Endothelial cell of umbilical vein (primary cell): ENCODE data around the gene FIGLA. TPM values are rescaled to one million over a fixed set of nuclear protein-coding genes. Genes with fewer than 3 reads are reported as not detected.

Source experiments
- BruUV-seq: library from RNA; stranded (reverse); fragments of 400-500 nt; replicated peaks from 2 replicates; lab custom pipeline; 2021; lab: Mats Ljungman, UMichigan
- CTCF ChIA-PET: fragments of 300-600, 350-600 bp; sonication (Branson Sonifier 250); formaldehyde crosslinking; loops from one replicate; lab custom pipeline; 2021; ENCODE audit warnings: antibody characterized with exemption, inconsistent platforms; lab: Charles Lee
- POLR2A ChIA-PET: fragments of 300-600, 350-600 bp; sonication (Branson Sonifier 250); formaldehyde crosslinking; loops from one replicate; lab custom pipeline; 2021; ENCODE audit warnings: antibody characterized with exemption, inconsistent platforms; lab: Charles Lee
- DNase-seq: peaks from one replicate; pipeline ENCODE4 v3.0.0-alpha.2; 2011; ENCODE audit warnings: low read depth, low spot score
- FAIRE-seq: peaks from 2 replicates; lab custom pipeline; 2011; peaks lifted over from hg19 to GRCh38; lab: Jason Lieb, UNC
- H2AFZ ChIP-seq: 2 replicates; pipeline ENCODE4 v1.6.0; 2012; ENCODE audit warnings: low read depth, low read length, control low read depth, inconsistent platforms
- H3K27ac ChIP-seq: 2 replicates; pipeline ENCODE4 v1.5.1; 2011; ENCODE audit warnings: low read depth, mild to moderate bottlenecking, control low read depth, low read length, moderate library complexity; ENCODE audit not compliant: insufficient read depth
- H3K27me3 ChIP-seq, 2 experiments: 2 replicates each; pipeline versions ENCODE4 v1.6.0 to v1.6.1; 2011; ENCODE audit warnings: low read length in 2 of 2, mixed read lengths in 1 of 2; ENCODE audit not compliant: control insufficient read depth in 2 of 2, insufficient read depth in 2 of 2
- H3K36me3 ChIP-seq, 2 experiments: 2 replicates in 1 of 2; 3 replicates in 1 of 2; pipeline ENCODE4 v1.5.1; 2011; ENCODE audit warnings: low read length in 2 of 2, mild to moderate bottlenecking in 1 of 2, moderate library complexity in 1 of 2; ENCODE audit not compliant: control insufficient read depth in 2 of 2, insufficient read depth in 2 of 2; ENCODE audit errors: extremely low read depth in 1 of 2
- H3K4me1 ChIP-seq: 3 replicates; pipeline ENCODE4 v1.5.1; 2011; ENCODE audit warnings: mild to moderate bottlenecking, low read length; ENCODE audit not compliant: control insufficient read depth, insufficient read depth; ENCODE audit errors: extremely low read depth
- H3K4me2 ChIP-seq: 2 replicates; pipeline ENCODE4 v1.6.1; 2011; ENCODE audit warnings: low read length, control low read depth, mixed read lengths; ENCODE audit not compliant: insufficient read depth
- H3K4me3 ChIP-seq, 3 experiments: fragments of 200-600 bp in 1 of 3; sonication (generic), shearing (Covaris generic) in 1 of 3; replicated peaks in 1 of 3; 2 replicates each; pipeline ENCODE4 v1.5.1; 2011 to 2016; ENCODE audit warnings: control low read depth in 3 of 3, low read length in 3 of 3, mild to moderate bottlenecking in 2 of 3, inconsistent platforms in 1 of 3, low read depth in 1 of 3, moderate library complexity in 1 of 3; ENCODE audit not compliant: insufficient read depth in 1 of 3
- H3K79me2 ChIP-seq: 2 replicates; pipeline ENCODE4 v1.6.0; 2012; ENCODE audit warnings: low read length, inconsistent platforms; ENCODE audit not compliant: control insufficient read depth, insufficient read depth
- H3K9ac ChIP-seq: replicated peaks from 2 replicates; pipeline ENCODE3; 2011; ENCODE audit warnings: low read length, control low read depth; ENCODE audit not compliant: insufficient read depth; ENCODE audit errors: extremely low read depth
- H3K9me1 ChIP-seq: replicated peaks from 3 replicates; pipeline ENCODE4 v1.6.0; 2011; ENCODE audit warnings: mild to moderate bottlenecking, low read length; ENCODE audit not compliant: control insufficient read depth, insufficient read depth; ENCODE audit errors: extremely low read depth
- H3K9me3 ChIP-seq: replicated peaks from 2 replicates; pipeline ENCODE4 v1.5.1; 2012; ENCODE audit warnings: low read length, inconsistent platforms; ENCODE audit not compliant: control insufficient read depth, insufficient read depth
- H4K20me1 ChIP-seq: replicated peaks from 2 replicates; pipeline ENCODE3; 2011; ENCODE audit warnings: mild to moderate bottlenecking, low read length; ENCODE audit not compliant: control insufficient read depth, insufficient read depth; ENCODE audit errors: extremely low read depth
- CTCF ChIP-seq, 2 donors: IDR thresholded peaks; 1 replicate in 1 of 2; 2 replicates in 1 of 2; pipeline ENCODE4 v1.5.1; 2011; ENCODE audit warnings: low read length in 2 of 2, mild to moderate bottlenecking in 2 of 2, moderate library complexity in 2 of 2, control low read depth in 1 of 2, inconsistent platforms in 1 of 2, low read depth in 1 of 2; ENCODE audit not compliant: insufficient read depth in 1 of 2; ENCODE audit errors: extremely low read depth in 1 of 2
- EZH2 ChIP-seq: IDR thresholded peaks from 2 replicates; pipeline ENCODE4 v1.6.1; 2012; ENCODE audit warnings: borderline replicate concordance, low read depth, mild to moderate bottlenecking, moderate library complexity, low read length, inconsistent platforms; ENCODE audit not compliant: severe bottlenecking
- FOS ChIP-seq: IDR thresholded peaks from 2 replicates; pipeline ENCODE4 v1.6.1; 2011; ENCODE audit warnings: mild to moderate bottlenecking, low read length, moderate library complexity, borderline replicate concordance; ENCODE audit not compliant: insufficient read depth
- GATA2 ChIP-seq: IDR thresholded peaks from 2 replicates; pipeline ENCODE4 v1.7.0; 2011; ENCODE audit warnings: low read depth, mild to moderate bottlenecking, moderate library complexity, mixed read lengths, low read length; ENCODE audit not compliant: insufficient read length, insufficient read depth
- JUN ChIP-seq: IDR thresholded peaks from 2 replicates; pipeline ENCODE4 v1.6.1; 2011; ENCODE audit warnings: borderline replicate concordance, low read depth; ENCODE audit not compliant: insufficient read length, insufficient read depth
- MAX ChIP-seq: IDR thresholded peaks from 2 replicates; pipeline ENCODE4 v1.6.1; 2011; ENCODE audit not compliant: insufficient read depth, insufficient read length
- MYC ChIP-seq: IDR thresholded peaks from one replicate; pipeline ENCODE4 v1.6.1; 2011; ENCODE audit warnings: mild to moderate bottlenecking, low read depth, low read length
- POLR2A ChIP-seq: IDR thresholded peaks from 2 replicates; pipeline ENCODE4 v1.6.1; 2012; ENCODE audit warnings: low read depth, mild to moderate bottlenecking, control low read depth, low read length
- POLR2AphosphoS5 ChIP-seq: IDR thresholded peaks from 2 replicates; pipeline ENCODE4 v1.6.1; 2012; ENCODE audit warnings: low read depth, mild to moderate bottlenecking, control low read depth, low read length, moderate library complexity; ENCODE audit not compliant: insufficient read depth
- dilution Hi-C: fragments of 300-500 bp; cut with MboI; formaldehyde crosslinking; loops from one replicate; pipeline ENCODE4 v1.15.0; 2019; ENCODE audit warnings: low sequenced_read_pairs; ENCODE audit not compliant: extremely low pct_ligation_motif_present
- intact Hi-C: fragments of 100-400 bp; cut with micrococcal nuclease; formaldehyde crosslinking; loops from one replicate; pipeline ENCODE4 v1.10.0; 2022
- polyA plus RNA-seq, 4 experiments: library from polyadenylated mRNA; depleted of rRNA in 3 of 4; stranded (reverse) in 3 of 4; unstranded in 1 of 4; fragments of >200 nt; gene quantifications; 2 replicates each; pipeline versions ENCODE4 v1.2.1 to v1.2.3, GENCODE V29; 2011 to 2012; ENCODE audit warnings: missing spikeins in 1 of 4
- total RNA-seq: library from RNA; stranded (reverse); gene quantifications from 2 replicates; pipeline ENCODE4 v1.2.3, GENCODE V29; 2021

FIGLA gene
- total and polyA plus RNA-seq, 2 donors (not counting 3 experiments of a cell fraction or from before 2014, with no cell fraction given) = not detected

GRCh38 chr2:70757966-70758365 is 32.5 kb downstream of the FIGLA start:
- H3K9ac ChIP-seq = no peak overlapping the region
- no peaks in the 10 kb centered on the region for H3K4me1 ChIP-seq
- intact Hi-C loops (no loop called here), dilution Hi-C loops (no loop called here)
- DNase-seq = no peak
- TF ChIP-seq MYC (no peak), CTCF (IDR thresholded peaks at IDR 0.05; ENCODE audit: extremely low read depth in 1 of 2, insufficient read depth in 1 of 2, low read depth in 1 of 2, low read length in 2 of 2) (no peak), FOS (no peak), JUN (no peak), POLR2A (no peak), GATA2 (no peak), MAX (no peak), POLR2AphosphoS5 (no peak), EZH2 (no peak)
- peaks cover 10 to 11% of the 10 kb centered on the region in 2 experiments for H3K27me3 ChIP-seq
- BruUV-seq = no TSS peak
- H3K27ac ChIP-seq = no peak overlapping the region
- no peak overlapping the region for H3K4me2 ChIP-seq
- no peak overlapping the region for H2AFZ ChIP-seq
- no peak for FAIRE-seq
- no peaks in the 10 kb centered on the region for H3K9me1 ChIP-seq
- ChIA-PET CTCF (no interaction called here), POLR2A (no interaction called here)
- no peaks in the 10 kb centered on the region for H3K36me3 ChIP-seq
- no peak overlapping the region for H3K4me3 ChIP-seq
- no peaks in the 10 kb centered on the region for H3K79me2 ChIP-seq
- H3K9me3 ChIP-seq = no peaks in the 10 kb centered on the region
- H4K20me1 ChIP-seq = no peaks in the 10 kb centered on the region
